Cardiac muscle cell (in vitro differentiated cells and primary cell): ENCODE data around the gene SYDE1. TPM values are rescaled to one million over a fixed set of nuclear protein-coding genes. Genes with fewer than 3 reads are reported as not detected.

Source experiments
- DNase-seq, 2 donors: peaks; one replicate each; pipeline versions ENCODE4 v3.0.0 to v3.0.0-alpha.2; 2010 to 2017; ENCODE audit warnings: low read depth in 1 of 2, low spot score in 1 of 2
- H3K27ac ChIP-seq: fragments of 200-600 bp; sonication (generic); 2 replicates; pipeline ENCODE4 v1.5.1; 2016
- H3K27me3 ChIP-seq: fragments of 200-600 bp; sonication (generic); 2 replicates; pipeline ENCODE4 v1.6.0; 2016; ENCODE audit warnings: control low read depth
- H3K36me3 ChIP-seq: fragments of 200-600 bp; sonication (generic); 2 replicates; pipeline ENCODE4 v1.5.1; 2016; ENCODE audit warnings: control low read depth
- H3K4me1 ChIP-seq: fragments of 200-600 bp; sonication (generic); 2 replicates; pipeline ENCODE4 v1.8.1; 2017; ENCODE audit warnings: low read depth, mild to moderate bottlenecking, mixed run types
- H3K4me3 ChIP-seq: fragments of 200-600 bp; sonication (generic); 2 replicates; pipeline ENCODE4 v1.5.1; 2016; ENCODE audit warnings: mild to moderate bottlenecking
- H3K9me3 ChIP-seq: fragments of 200-600 bp; sonication (generic); 2 replicates; pipeline ENCODE4 v1.5.1; 2017; ENCODE audit warnings: low read depth, mild to moderate bottlenecking, control low read depth
- polyA plus RNA-seq: library from polyadenylated mRNA; unstranded; fragments of >200 nt; fragmentation: Nextera tagmentation; extraction: Ambion mirVana; gene quantifications from 2 replicates; pipeline ENCODE4 v1.2.1, GENCODE V29; 2016
- total RNA-seq: library from RNA; depleted of rRNA; stranded (reverse); fragments of >200 nt; gene quantifications from 2 replicates; pipeline ENCODE4 v1.2.3, GENCODE V29; 2016
- TF ChIP-seq, protein P1 (sequence below): IDR thresholded peaks from 2 replicates; pipeline ENCODE4 v1.5.1; 2012; ENCODE audit warnings: low read depth, mild to moderate bottlenecking, low read length

Gene SYDE1
- total and polyA plus RNA-seq, 2 experiments from 2014 or later = 13.2 to 48.3 TPM

DNA sequence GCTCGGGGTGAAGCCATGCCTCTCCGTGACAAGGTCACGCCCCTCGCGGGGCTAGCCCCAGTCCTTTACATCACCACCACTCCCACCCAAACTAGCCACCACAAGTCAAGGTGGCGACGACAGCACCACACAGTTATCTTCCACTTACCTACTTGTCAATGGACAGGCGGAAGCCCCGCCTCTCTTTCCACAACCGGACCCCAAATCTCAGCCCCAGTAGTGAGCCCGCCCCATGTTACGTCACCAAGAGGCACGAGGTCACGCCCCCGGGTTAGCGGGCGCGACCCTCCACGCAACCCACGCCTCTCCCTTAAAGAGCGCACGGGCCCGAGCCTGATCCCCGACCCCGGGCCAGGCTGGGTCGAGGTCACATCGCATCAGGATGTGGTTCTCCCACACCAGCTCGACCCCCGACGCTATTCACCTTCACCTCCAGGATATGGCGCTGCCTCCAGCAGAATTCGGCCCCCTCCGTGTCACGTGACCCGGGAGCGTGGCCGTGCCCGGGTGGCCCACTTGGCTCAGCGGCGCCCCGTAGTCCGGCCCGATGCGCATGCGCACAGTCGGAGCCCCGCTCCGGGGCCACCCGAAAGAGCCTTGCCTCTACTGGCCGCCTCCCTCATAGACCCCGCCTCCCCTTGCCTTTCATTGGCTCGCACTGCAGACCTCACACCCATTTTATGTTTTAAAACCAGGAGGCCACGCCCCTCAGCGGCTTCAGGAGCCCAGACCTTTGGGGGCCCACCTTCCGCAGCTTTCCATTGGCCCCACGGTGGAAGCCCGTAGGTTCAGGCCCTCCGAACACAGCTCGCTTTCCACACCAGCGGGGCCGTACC is 18.2 kb downstream of the SYDE1 start:
- H3K27ac ChIP-seq = peak overlapping the region; percentile 98
- no peaks in the 10 kb centered on the region for H3K36me3 ChIP-seq
- no peaks in the 10 kb centered on the region for H3K9me3 ChIP-seq
- no peaks in the 10 kb centered on the region for H3K27me3 ChIP-seq
- peak overlapping the region; percentile 55 for H3K4me3 ChIP-seq
- peaks cover 8% of the 10 kb centered on the region for H3K4me1 ChIP-seq
- DNase-seq = peak; percentile 99
- TF ChIP-seq, protein P1, sequence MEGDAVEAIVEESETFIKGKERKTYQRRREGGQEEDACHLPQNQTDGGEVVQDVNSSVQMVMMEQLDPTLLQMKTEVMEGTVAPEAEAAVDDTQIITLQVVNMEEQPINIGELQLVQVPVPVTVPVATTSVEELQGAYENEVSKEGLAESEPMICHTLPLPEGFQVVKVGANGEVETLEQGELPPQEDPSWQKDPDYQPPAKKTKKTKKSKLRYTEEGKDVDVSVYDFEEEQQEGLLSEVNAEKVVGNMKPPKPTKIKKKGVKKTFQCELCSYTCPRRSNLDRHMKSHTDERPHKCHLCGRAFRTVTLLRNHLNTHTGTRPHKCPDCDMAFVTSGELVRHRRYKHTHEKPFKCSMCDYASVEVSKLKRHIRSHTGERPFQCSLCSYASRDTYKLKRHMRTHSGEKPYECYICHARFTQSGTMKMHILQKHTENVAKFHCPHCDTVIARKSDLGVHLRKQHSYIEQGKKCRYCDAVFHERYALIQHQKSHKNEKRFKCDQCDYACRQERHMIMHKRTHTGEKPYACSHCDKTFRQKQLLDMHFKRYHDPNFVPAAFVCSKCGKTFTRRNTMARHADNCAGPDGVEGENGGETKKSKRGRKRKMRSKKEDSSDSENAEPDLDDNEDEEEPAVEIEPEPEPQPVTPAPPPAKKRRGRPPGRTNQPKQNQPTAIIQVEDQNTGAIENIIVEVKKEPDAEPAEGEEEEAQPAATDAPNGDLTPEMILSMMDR = no peak

- Histone ChIP-seq H3K9me3 (no peaks in the 10 kb centered on the region), H3K4me1 (peaks cover 8% of the 10 kb centered on the region), H3K27ac (peak overlapping the region; percentile 87), H3K36me3 (no peaks in the 10 kb centered on the region), H3K4me3 (peak overlapping the region; percentile 25), H3K27me3 (no peaks in the 10 kb centered on the region)
- TF ChIP-seq, protein P1 = no peak
- DNase-seq = peak in 1 of 2 donors; percentile 41
Measured at GRCh38 chr19:15126131-15126910, 19.1 kb downstream of the SYDE1 start.

DNA sequence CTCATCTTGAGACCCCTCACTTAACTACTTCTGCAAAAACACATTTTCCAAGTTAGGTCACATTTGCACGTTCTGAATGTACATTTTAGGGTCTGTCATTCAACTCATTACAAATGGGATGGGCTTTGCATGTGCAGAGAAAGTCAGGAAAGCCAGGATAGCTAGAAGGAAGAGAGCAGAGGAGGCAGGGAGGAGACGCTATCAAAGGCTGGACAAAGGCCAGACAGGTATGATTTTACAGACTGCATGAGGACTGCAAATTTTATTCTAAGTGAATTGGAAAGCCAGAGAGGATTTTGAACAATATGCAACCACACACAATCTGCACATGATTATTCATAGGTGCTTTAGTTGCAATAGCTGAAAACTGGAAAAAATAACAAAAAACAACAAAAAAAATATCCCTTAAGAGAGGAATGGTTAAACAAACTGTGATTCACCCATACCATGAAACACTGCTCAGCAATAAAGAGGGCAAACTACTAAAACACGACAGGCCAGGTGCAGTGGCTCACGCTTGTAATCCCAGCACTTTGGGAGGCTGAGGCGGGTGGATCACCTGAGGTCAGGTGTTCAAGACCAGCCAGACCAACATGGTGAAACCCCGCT is 21.1 kb downstream of the SYDE1 start:
- H3K36me3 ChIP-seq = no peaks in the 10 kb centered on the region
- peaks cover 8% of the 10 kb centered on the region for H3K4me1 ChIP-seq
- no peaks in the 10 kb centered on the region for H3K9me3 ChIP-seq
- no peak overlapping the region for H3K27ac ChIP-seq
- TF ChIP-seq, protein P1 = no peak
- DNase-seq = no peak
- no peak overlapping the region for H3K4me3 ChIP-seq
- H3K27me3 ChIP-seq = no peaks in the 10 kb centered on the region

- TF ChIP-seq, protein P1 = no peak
- H3K27ac ChIP-seq = no peak overlapping the region
- no peaks in the 10 kb centered on the region for H3K27me3 ChIP-seq
- H3K4me1 ChIP-seq = peaks cover 4% of the 10 kb centered on the region
- H3K4me3 ChIP-seq = no peak overlapping the region
- DNase-seq = no peak
- no peaks in the 10 kb centered on the region for H3K36me3 ChIP-seq
- no peaks in the 10 kb centered on the region for H3K9me3 ChIP-seq
Measured at GRCh38 chr19:15129856-15130585, 22.8 kb downstream of the SYDE1 start.
